B cell (primary cell): ENCODE results near the gene PC. TPM values are rescaled to one million over a fixed set of nuclear protein-coding genes. Genes with fewer than 3 reads are reported as not detected.

Experiments used
- ATAC-seq: fragments of 200-7000 bp; cut with Tn5 transposase; one replicate; pipeline ENCODE4 v1.10.0; 2021; ENCODE audit warnings: low read depth, mild to moderate bottlenecking, moderate number of reproducible peaks, moderate library complexity
- CTCF ChIA-PET: fragments of 350-600 bp; sonication (Branson Sonifier 250); formaldehyde crosslinking; loops from one replicate; lab custom pipeline; 2021; ENCODE audit warnings: antibody characterized with exemption, inconsistent platforms; lab: Charles Lee
- POLR2A ChIA-PET: fragments of 350-600 bp; sonication (Branson Sonifier 250); formaldehyde crosslinking; loops from one replicate; lab custom pipeline; 2021; ENCODE audit warnings: antibody characterized with exemption; lab: Charles Lee
- DNase-seq: peaks from one replicate; pipeline ENCODE4 v3.0.0; 2013
- H2AFZ ChIP-seq: 2 replicates; pipeline ENCODE4 v1.6.1; 2012; ENCODE audit warnings: mild to moderate bottlenecking, low read depth, low read length; ENCODE audit not compliant: insufficient read depth, poor library complexity, severe bottlenecking
- H3K27ac ChIP-seq, 2 donors: 1 replicate in 1 of 2; 2 replicates in 1 of 2; pipeline ENCODE4 v1.5.1; 2012 to 2013; ENCODE audit warnings: low read length in 2 of 2, mild to moderate bottlenecking in 2 of 2, moderate library complexity in 1 of 2
- H3K27me3 ChIP-seq, 4 experiments: fragments of 200-600 bp in 1 of 4; sonication (generic) in 1 of 4; replicated peaks in 1 of 4; 1 replicate in 2 of 4; 2 replicates in 2 of 4; pipeline versions ENCODE4 v1.6.1 to v1.7.0; 2013 to 2016; ENCODE audit warnings: low read length in 3 of 4, mild to moderate bottlenecking in 2 of 4, mixed read lengths in 1 of 4, moderate library complexity in 1 of 4; ENCODE audit not compliant: insufficient read depth in 4 of 4, control insufficient read depth in 3 of 4; ENCODE audit errors: control extremely low read depth in 1 of 4
- H3K36me3 ChIP-seq, 2 experiments: replicated peaks in 1 of 2; 1 replicate in 1 of 2; 2 replicates in 1 of 2; pipeline versions ENCODE4 v1.6.1 to v1.7.1; 2013; ENCODE audit warnings: low read length in 1 of 2; ENCODE audit not compliant: insufficient read depth in 2 of 2, control insufficient read depth in 1 of 2; ENCODE audit errors: control extremely low read depth in 1 of 2, extremely low read depth in 1 of 2
- H3K4me1 ChIP-seq, 2 donors: fragments of 200-600 bp in 1 of 2; sonication (generic) in 1 of 2; 1 replicate in 1 of 2; 2 replicates in 1 of 2; pipeline versions ENCODE4 v1.5.1 to v1.6.1; 2013 to 2017; ENCODE audit warnings: low read length in 2 of 2; ENCODE audit not compliant: control insufficient read depth in 2 of 2, insufficient read depth in 2 of 2
- H3K4me2 ChIP-seq: replicated peaks from 2 replicates; pipeline ENCODE3; 2012; ENCODE audit warnings: mild to moderate bottlenecking, low read depth, low read length; ENCODE audit not compliant: poor library complexity, severe bottlenecking
- H3K4me3 ChIP-seq, 5 experiments: fragments of 200-600 bp in 1 of 5; sonication (generic) in 1 of 5; 1 replicate in 3 of 5; 2 replicates in 2 of 5; pipeline versions ENCODE4 v1.5.1 to v1.7.0; 2011 to 2016; ENCODE audit warnings: low read length in 4 of 5, mild to moderate bottlenecking in 4 of 5, low read depth in 2 of 5, control low read depth in 1 of 5, moderate library complexity in 1 of 5; ENCODE audit not compliant: insufficient read depth in 1 of 5; ENCODE audit errors: control extremely low read depth in 1 of 5, extremely low read depth in 1 of 5
- H3K79me2 ChIP-seq: fragments of 200-600 bp; sonication (generic); one replicate; pipeline ENCODE4 v1.6.0; 2016; ENCODE audit warnings: low read length; ENCODE audit not compliant: control insufficient read depth, insufficient read depth
- H3K9ac ChIP-seq: fragments of 200-600 bp; sonication (generic); 2 replicates; pipeline ENCODE4 v1.6.1; 2017; ENCODE audit warnings: mild to moderate bottlenecking, low read length, moderate library complexity
- H3K9me3 ChIP-seq, 3 donors: one replicate each; pipeline versions ENCODE4 v1.6.1 to v1.7.1; 2013; ENCODE audit warnings: low read length in 2 of 3; ENCODE audit not compliant: control insufficient read depth in 2 of 3, insufficient read depth in 1 of 3; ENCODE audit errors: control extremely low read depth in 1 of 3
- H4K20me1 ChIP-seq: 2 replicates; pipeline ENCODE4 v1.6.0; 2012; ENCODE audit warnings: mild to moderate bottlenecking, low read length; ENCODE audit not compliant: insufficient read depth, control insufficient read depth, poor library complexity, severe bottlenecking
- H3K27ac Mint-ChIP-seq: one replicate; pipeline ENCODE4 v1.8.0; 2021; ENCODE audit warnings: mixed read lengths
- H3K27me3 Mint-ChIP-seq: one replicate; pipeline ENCODE4 v1.8.0; 2021; ENCODE audit warnings: mixed read lengths
- H3K4me1 Mint-ChIP-seq: one replicate; pipeline ENCODE4 v1.8.0; 2021; ENCODE audit warnings: mixed read lengths
- H3K4me3 Mint-ChIP-seq: one replicate; pipeline ENCODE4 v1.8.0; 2021; ENCODE audit warnings: mixed read lengths
- H3K9me3 Mint-ChIP-seq: one replicate; pipeline ENCODE4 v1.8.0; 2022; ENCODE audit warnings: mixed read lengths; ENCODE audit not compliant: insufficient read depth
- EZH2 ChIP-seq: IDR thresholded peaks from 2 replicates; pipeline ENCODE4 v1.6.1; 2012; ENCODE audit warnings: borderline replicate concordance, low read depth, mild to moderate bottlenecking, moderate library complexity, low read length; ENCODE audit not compliant: insufficient read depth, poor library complexity, severe bottlenecking
- WGBS: methylation state at CpG from one replicate; pipeline ENCODE4 v1.1.5; 2013; ENCODE audit warnings: missing lambda C conversion rate; ENCODE audit not compliant: insufficient coverage; 5-methylcytosine and 5-hydroxymethylcytosine counted together
- intact Hi-C: fragments of 100-400 bp; cut with micrococcal nuclease; formaldehyde crosslinking; loops from one replicate; pipeline ENCODE4 v1.10.0; 2022
- polyA plus RNA-seq: library from polyadenylated mRNA; depleted of rRNA; stranded (reverse); fragments of >200 nt; gene quantifications from 2 replicates; pipeline ENCODE4 v1.2.3, GENCODE V29; 2012
- total RNA-seq, 2 donors: library from RNA; stranded (reverse); fragments of 120-200 nt in 1 of 2; gene quantifications; 1 replicate in 1 of 2; 2 replicates in 1 of 2; pipeline versions ENCODE4 v1.2.3 to v1.2.4, GENCODE V29; 2013 to 2022
- TF ChIP-seq, protein P1 (sequence below): fragments of 200-600 bp; IDR thresholded peaks from one replicate; pipeline ENCODE4 v1.8.0; 2022; ENCODE audit warnings: antibody characterized with exemption, mild to moderate bottlenecking

Gene PC
- total and polyA plus RNA-seq, 2 donors (not counting 1 experiment from before 2014, with no cell fraction given), result 1.5 to 4.4 TPM

DNA sequence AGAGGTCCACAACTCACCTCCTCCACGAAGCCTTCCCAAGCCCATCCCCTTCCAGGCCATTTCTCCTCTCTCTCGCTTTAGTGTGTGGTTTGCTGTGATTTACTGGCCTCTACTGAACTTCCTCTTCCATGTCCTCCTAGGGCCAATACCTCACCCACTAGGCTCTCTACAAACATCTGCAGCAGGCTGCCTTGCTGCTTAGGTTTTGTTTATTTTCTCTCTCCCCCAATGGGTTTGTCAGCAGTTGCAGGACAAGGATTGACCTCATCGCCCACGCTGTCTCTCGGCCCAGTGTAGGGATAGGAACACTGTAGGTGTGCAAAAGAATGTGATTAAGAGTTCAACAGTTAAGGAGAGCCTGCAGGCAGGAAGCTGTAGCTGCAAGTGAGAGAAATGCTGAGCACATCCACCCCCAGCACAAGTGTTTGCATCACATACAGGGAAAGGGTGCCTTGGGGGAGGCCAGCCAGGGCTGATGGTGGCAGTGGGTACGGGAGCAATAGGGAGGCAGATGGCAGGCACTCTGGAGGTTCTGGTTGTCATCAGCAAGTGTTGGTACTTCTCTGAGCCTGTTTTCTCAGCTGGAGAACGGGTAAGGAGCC, 1.4 kb downstream of the PC start:
- H3K27me3 Mint-ChIP-seq, result no peaks in the 10 kb centered on the region
- ATAC-seq (no peak), DNase-seq (peak; percentile 38)
- H3K4me3 Mint-ChIP-seq, result peak overlapping the region; percentile 72
- POLR2A ChIA-PET, result interaction anchor here (0.6 kb wide), 1 partner anchor 116 kb away, joined by 3 read pairs; no protein-coding TSS in a partner anchor
- no peak overlapping the region for H3K9ac ChIP-seq
- peaks cover 18% of the 10 kb centered on the region for H3K4me1 Mint-ChIP-seq
- TF ChIP-seq EZH2, result no peak
- TF ChIP-seq, protein P1, sequence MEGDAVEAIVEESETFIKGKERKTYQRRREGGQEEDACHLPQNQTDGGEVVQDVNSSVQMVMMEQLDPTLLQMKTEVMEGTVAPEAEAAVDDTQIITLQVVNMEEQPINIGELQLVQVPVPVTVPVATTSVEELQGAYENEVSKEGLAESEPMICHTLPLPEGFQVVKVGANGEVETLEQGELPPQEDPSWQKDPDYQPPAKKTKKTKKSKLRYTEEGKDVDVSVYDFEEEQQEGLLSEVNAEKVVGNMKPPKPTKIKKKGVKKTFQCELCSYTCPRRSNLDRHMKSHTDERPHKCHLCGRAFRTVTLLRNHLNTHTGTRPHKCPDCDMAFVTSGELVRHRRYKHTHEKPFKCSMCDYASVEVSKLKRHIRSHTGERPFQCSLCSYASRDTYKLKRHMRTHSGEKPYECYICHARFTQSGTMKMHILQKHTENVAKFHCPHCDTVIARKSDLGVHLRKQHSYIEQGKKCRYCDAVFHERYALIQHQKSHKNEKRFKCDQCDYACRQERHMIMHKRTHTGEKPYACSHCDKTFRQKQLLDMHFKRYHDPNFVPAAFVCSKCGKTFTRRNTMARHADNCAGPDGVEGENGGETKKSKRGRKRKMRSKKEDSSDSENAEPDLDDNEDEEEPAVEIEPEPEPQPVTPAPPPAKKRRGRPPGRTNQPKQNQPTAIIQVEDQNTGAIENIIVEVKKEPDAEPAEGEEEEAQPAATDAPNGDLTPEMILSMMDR, result no peak
- no peak overlapping the region for H3K27ac Mint-ChIP-seq
- peaks cover 0 to 4% (median 1%) of the 10 kb centered on the region in 4 experiments for H3K27me3 ChIP-seq
- 70% methylated on average over 1 of the region's 7 CpGs for WGBS
- H3K27ac ChIP-seq, result no peak overlapping the region
- H3K9me3 ChIP-seq, result peaks cover 0 to 15% (median 0%) of the 10 kb centered on the region in 3 donors
- no peaks in the 10 kb centered on the region for H3K9me3 Mint-ChIP-seq
- no peak overlapping the region for H3K4me2 ChIP-seq
- H3K4me1 ChIP-seq, result peaks cover 12 to 22% of the 10 kb centered on the region in 2 donors
- CTCF ChIA-PET, result no interaction called here
- no peaks in the 10 kb centered on the region for H3K36me3 ChIP-seq
- no peak overlapping the region for H3K4me3 ChIP-seq
- intact Hi-C loops, result no loop called here
- H2AFZ ChIP-seq, result peak overlapping the region; percentile 89
- no peaks in the 10 kb centered on the region for H4K20me1 ChIP-seq
- H3K79me2 ChIP-seq, result no peaks in the 10 kb centered on the region

DNA sequence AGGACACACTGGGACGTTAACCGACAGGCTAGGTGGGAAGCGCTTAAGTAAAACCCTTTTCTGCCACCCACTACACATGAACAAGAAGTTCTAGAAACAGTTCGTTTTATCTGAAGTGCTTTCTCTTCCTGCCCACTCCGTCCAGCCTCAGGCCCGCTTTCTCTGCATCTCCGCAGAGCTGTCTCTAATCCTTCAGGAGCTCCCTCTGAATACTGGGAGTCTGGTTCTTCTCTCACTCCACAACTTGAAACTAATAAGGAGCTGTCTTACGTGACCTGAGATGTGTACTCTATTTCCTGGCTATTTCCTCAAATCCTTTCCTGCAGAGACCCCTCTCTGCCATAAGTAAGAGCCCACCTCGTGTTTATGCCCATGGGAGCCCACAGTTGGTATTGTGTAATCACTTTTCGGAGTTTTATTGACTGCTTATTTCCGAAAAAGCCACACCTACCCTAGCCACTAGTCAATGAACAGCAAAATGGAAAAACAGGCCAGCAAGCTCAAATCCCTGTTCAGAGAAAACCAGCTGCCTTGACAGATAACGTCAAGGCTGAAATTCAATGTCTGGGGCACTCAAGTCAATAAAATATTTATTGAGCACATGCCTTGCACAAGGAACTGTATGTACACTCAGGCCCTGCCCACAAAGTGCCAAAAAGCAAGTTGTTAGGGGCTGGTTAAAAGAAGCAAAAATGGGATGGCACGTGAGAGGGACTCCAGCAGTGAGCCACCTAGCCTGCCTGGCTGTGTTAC, 4.9 kb downstream of the PC start:
- TF ChIP-seq EZH2, result no peak
- TF ChIP-seq, protein P1, result no peak
- Mint-ChIP-seq H3K9me3 (no peaks in the 10 kb centered on the region), H3K4me3 (no peak overlapping the region), H3K27ac (no peak overlapping the region), H3K27me3 (no peaks in the 10 kb centered on the region), H3K4me1 (peaks cover 8% of the 10 kb centered on the region)
- DNase-seq (no peak), ATAC-seq (no peak)
- intact Hi-C loops, result no loop called here
- H3K79me2 ChIP-seq, result no peaks in the 10 kb centered on the region
- POLR2A ChIA-PET, result no interaction called here
- H3K27ac ChIP-seq, result no peak overlapping the region
- no peak overlapping the region for H3K4me2 ChIP-seq
- H3K9ac ChIP-seq, result no peak overlapping the region
- peaks cover 3 to 12% of the 10 kb centered on the region in 2 donors for H3K4me1 ChIP-seq
- H3K36me3 ChIP-seq, result no peaks in the 10 kb centered on the region
- H3K4me3 ChIP-seq, result no peak overlapping the region
- H3K27me3 ChIP-seq, result no peaks in the 10 kb centered on the region
- 85% methylated on average over 13 of the region's 13 CpGs for WGBS
- H3K9me3 ChIP-seq, result peaks cover 0 to 6% (median 0%) of the 10 kb centered on the region in 3 donors
- H2AFZ ChIP-seq, result no peak overlapping the region
- no peaks in the 10 kb centered on the region for H4K20me1 ChIP-seq
- CTCF ChIA-PET, result no interaction called here
